HG03097 (cell line): ENCODE measurements around the gene OR52H1.
"Not testable (repeated sequence)": the region's sequence is repeated elsewhere in the genome, so short reads cannot be mapped to it uniquely, and the experiment has no call there.

Experiments
- ATAC-seq: cut with Tn5 transposase; IDR thresholded peaks from one replicate; pipeline ENCODE4 v1.9.1; 2021; ENCODE audit not compliant: unreplicated experiment, low FRiP score

Gene OR52H1

DNA sequence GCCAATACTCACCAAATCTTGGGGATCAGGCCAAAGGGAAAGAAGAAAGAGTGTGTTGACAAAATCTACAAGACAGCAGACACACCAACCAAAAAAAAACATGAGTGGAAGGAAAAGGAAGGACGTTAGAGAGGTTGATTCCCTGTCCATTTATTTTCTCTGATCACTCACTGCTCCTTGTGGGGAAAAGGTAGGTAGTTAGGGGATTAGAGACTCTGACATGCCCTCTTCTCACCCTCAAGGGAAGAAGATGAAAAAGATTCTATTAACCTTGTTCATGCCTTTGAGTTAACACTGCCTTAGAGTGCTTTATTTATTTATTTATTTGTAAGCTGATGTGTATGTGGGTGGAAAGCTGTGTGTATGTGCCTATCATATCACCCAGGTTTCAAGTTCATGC lies at the start of gene OR52H1:
Gene OR52H1 (minus strand): TSS at position 101 of the 400 bp plus-strand sequence. CDS start 3,035 bp downstream, outside the sequence.
- ATAC-seq: no peak

DNA sequence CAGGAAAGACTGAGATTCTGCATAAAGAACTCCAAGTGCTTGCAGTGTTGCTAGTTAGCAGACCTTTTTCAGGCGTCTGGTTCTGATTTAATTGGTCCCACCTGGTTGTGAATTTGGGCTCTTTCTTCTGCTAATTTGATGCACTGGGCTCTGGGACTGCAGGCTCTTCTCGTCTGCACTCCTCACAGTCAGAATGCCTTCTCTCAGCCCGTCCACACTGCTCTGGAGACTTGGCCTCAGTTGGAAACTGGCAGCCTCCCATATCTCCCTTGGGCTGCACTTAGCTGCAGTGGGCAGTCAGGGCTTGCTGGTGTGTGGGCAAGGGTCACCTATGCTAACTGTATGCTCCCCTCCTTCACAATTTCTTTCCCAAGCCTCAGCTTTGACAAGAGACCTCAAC lies 49.6 kb upstream of the OR52H1 start:
- ATAC-seq: no peak

- ATAC-seq: peak; percentile 61
Observed at GRCh38 chr11:5596607-5597201, 48.4 kb upstream of the OR52H1 start, which contains the start of gene TRIM6. TSS of gene TRIM6 (plus strand) at chr11:5596637. CDS start at chr11:5596898, 261 bp downstream.

- ATAC-seq: no peak
Observed at GRCh38 chr11:5593146-5593545, 44.8 kb upstream of the OR52H1 start.

DNA sequence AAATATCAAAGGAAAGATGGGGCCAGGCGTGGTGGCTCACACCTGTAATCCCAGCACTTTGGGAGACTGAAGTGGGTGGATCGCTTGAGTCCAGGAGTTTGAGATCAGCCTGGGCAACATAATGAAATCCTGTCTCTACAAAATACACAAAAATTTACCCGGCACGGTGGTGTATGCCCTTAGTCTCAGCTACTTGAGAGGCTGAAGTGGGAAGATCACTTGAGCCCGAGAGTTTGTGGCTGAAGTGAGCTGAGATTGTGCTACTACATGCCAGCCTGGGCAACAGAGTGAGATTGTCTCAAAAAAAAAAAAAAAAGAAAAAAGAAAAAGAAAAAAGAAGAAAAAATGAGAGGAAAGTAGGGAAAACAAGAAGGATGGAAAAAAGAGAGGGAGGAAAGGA lies 44.3 kb upstream of the OR52H1 start:
- ATAC-seq: no peak

DNA sequence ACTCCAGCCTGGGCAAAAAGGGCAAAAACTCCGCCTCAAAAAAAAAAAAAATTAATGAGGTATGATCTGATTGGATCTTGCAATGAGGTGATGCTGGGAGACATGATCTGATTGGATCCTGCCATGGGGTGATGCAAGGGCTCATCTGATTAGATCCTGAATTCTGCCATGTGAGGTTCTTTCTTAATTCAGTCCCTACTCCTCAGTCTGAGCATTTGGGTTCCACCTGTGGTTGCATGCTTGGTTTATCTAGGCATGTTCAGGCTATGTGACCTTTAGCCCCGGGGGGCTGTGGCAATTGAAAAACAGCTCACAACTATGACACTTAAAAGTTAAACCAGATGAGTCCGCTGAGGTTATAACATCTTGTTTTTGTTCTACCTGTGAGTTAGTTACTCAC lies 43.3 kb upstream of the OR52H1 start:
- ATAC-seq: no peak

- ATAC-seq: not testable (repeated sequence)
Observed at GRCh38 chr11:5589906-5590305, 41.6 kb upstream of the OR52H1 start.

- ATAC-seq: not testable (repeated sequence)
Observed at GRCh38 chr11:5584458-5584857, 36.1 kb upstream of the OR52H1 start.

DNA sequence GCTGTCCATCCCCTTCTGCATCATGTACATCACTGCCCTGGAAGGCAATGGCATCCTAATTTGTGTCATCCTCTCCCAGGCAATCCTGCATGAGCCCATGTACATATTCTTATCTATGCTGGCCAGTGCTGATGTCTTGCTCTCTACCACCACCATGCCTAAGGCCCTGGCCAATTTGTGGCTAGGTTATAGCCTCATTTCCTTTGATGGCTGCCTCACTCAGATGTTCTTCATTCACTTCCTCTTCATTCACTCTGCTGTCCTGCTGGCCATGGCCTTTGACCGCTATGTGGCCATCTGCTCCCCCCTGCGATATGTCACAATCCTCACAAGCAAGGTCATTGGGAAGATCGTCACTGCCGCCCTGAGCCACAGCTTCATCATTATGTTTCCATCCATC lies 32.7 kb upstream of the OR52H1 start:
- ATAC-seq: no peak

- no peak for ATAC-seq
Observed at GRCh38 chr11:5580577-5580976, 32.2 kb upstream of the OR52H1 start, which contains the start of gene OR52B6. TSS of gene OR52B6 (plus strand) at chr11:5580877. CDS start at chr11:5580877, 0 bp downstream.

GRCh38 chr11:5577101-5577500 lies 28.8 kb upstream of the OR52H1 start:
- ATAC-seq: no peak

DNA sequence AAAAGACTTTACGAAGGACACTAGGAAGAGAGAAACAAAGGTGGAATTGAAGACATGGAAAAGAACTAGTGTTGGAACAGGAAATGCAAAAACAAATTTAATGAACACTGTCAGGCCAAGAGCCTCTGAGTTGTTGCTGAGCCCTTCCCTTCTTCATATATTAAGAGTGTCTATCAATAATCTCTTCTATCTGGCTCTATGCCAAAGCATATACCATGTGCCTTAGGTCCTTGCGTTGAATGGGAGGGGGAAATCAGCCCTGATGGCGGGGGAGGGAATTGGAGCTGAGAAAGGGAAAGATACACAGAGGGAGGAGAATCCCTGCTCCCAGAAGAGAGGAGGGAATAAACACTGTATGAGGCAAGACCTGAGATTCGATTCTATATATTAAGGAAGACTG lies 26.8 kb upstream of the OR52H1 start:
- no peak for ATAC-seq

DNA sequence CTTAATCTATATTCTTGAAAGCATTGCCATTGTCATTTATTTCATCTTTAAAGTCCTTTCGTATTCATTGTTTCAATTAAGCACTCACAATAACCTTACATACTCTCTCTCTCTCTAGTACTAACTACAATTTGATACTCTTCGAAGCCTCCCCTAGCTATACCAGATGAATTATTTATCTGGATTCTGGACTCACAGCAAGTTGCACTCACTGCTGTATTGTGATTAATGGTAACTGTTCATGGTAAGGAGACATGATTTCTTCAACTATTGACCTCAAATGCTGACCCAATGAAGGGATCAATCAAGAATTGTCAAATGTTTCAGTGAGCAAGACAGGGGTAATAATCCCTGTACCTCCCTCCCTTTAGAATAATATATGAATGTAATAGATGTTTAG lies 26.3 kb upstream of the OR52H1 start:
- ATAC-seq: no peak

- ATAC-seq: no peak
Observed at GRCh38 chr11:5564259-5565019, 16.1 kb upstream of the OR52H1 start.

- ATAC-seq: no peak
Observed at GRCh38 chr11:5557751-5558150, 9.4 kb upstream of the OR52H1 start.

DNA sequence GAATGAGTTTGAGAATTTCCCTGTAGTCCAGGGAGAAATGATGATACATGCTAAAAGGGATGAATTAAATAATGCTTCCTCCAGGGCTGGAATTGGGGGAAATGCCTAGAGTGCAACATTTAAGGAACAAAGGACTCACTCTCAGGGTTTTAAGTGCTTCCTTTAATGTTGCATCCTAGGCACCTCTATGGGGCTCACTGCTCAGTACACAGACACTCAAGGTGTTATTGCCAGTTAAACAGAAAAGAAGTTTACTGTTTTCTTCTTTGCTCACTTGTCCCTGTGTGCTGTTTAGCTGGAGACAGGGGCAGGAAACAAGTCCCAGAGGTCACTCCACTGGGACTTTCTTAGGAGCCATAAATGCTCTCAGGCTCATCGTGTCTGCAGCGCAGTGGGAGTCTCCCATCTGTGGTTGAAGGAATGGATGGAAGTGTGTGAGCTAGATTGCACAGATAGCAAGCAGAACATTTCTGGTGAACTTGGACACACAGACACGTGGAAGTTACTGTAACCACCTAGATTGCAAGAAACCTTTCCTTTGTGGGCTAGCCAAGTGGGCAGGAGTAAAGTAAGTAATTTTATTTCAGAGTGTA lies 8.4 kb upstream of the OR52H1 start:
- no peak for ATAC-seq

DNA sequence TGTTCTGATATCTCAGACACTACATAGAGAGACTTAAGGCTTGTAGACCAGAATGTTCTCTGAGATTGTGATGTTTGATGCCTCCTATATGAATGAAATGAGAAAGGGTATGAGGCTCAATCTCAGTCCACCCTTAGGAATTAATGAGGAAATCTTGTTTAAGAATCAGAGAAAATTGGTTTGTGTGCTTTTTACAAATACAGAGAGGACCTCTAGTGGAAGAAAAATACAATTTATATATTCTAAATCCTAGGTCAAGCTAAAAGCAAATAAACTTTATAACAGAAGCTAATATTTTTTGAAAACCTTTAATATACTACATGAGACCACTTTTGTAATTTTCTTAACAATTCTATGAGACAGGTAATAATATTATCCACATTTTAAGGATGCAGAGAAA lies 5.0 kb upstream of the OR52H1 start:
- ATAC-seq: no peak

DNA sequence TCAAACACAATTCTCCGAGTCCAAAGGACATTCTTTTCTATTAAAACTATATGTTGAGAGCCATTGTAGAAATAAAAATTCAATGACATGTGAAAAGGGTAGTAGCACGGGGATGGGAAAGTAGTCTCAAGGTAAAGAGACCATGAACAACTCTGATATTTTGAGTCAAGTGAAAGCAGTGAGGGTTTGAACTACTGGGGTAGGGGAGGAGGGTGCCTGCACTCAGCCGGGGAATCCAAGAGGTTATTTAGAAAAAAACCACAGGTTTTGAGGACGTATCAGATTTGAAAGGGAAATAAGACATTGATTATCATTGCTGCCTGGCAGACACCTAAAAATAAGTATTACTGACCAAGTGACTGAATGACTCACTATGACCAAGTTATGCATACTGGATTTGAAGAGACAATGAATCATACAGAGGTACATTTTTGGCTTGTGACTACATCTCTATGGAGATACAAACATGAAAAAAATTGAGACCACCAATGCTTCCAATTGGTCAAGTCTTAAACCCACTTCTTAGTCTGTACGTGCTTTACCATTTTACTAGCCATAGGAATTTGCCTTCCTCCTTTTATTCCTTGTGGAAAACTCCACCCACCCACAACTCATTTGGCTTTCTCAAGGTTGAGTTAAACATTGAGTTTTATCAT lies 2.2 kb upstream of the OR52H1 start:
- no peak for ATAC-seq

- ATAC-seq: peak; percentile 68
Observed at GRCh38 chr11:5547982-5548381, 358 bp downstream of the OR52H1 start.

- ATAC-seq: no peak
Observed at GRCh38 chr11:5546457-5546856, 1.9 kb downstream of the OR52H1 start.

DNA sequence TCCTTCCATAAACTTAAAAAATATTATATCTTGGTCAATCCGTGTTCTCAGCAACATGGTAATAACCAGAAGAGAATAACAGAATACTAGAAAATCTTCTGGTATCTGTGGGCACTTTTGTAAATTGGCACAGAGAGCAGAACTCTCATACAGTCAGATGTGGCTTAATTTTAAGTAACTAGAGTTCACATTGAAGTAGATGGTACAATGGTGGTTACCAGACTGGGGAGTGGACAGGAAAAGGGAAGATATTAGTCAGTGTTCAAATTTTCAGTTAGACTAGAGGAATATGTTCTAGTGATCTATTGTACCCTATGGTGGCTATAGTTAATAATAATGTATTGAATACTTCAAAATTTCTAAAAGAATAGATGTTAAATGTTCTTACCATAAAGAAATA lies 6.9 kb downstream of the OR52H1 start:
- no peak for ATAC-seq
